ENCODE measurements around the gene R3HDM1.

GRCh38 chr2:135743860-135744259 is 212.6 kb downstream of the R3HDM1 start:
- TF ChIP-seq CTCF (IDR thresholded peaks at IDR 0.05) = no peak
- TF ChIP-seq POLR2A (IDR thresholded peaks at IDR 0.05) = no peak

Data from right lobe of liver (tissue), 4 donors.